Stimulated activated CD8-positive, alpha-beta memory T cell treated with anti-CD3 and anti-CD28 coated beads, Interleukin-15, amount 100 ng/mL, for 4 hours (primary cell): Measurements from ENCODE around the gene ABCA3.
"Not testable (repeated sequence)": the region's sequence is repeated elsewhere in the genome, so short reads cannot be mapped to it uniquely, and the experiment has no call there.

Source experiments
- DNase-seq, 2 donors: peaks; one replicate each; pipeline ENCODE4 v3.0.0-alpha.2; 2020; ENCODE audit warnings: low read depth in 2 of 2

The ABCA3 gene

DNA sequence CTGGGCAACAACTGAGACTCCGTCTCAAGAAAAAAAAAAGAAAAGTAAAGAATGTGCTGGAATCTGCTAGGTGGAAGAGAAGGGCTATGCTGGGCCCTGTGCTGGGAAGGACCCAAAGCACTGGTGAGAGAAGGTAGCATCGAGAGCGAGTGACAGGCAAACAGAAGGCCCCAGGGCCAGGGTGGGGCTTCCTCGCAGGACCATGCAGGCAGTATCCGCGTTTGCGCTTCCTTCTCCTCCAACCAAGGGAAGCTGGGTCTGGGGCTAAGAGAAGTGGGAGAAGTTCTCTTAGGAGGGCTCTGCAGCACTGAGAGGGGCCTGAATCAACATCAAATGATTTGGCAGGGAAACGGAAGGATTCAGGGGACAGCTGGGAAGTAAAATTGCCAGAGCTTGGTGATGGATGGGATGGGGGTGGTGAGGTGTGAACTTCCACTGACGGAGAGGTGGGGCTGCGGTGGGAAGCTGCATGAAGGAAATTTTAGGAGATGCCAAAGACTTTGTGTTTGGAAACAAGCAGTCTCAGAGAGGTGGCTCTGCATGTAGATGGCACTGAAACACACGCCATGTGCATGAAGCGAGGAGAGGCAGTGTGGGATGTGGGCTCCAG is 83.9 kb downstream of the ABCA3 start:
- DNase-seq = no peak

GRCh38 chr16:2253293-2253692 is 87.2 kb downstream of the ABCA3 start:
- no peak for DNase-seq

DNA sequence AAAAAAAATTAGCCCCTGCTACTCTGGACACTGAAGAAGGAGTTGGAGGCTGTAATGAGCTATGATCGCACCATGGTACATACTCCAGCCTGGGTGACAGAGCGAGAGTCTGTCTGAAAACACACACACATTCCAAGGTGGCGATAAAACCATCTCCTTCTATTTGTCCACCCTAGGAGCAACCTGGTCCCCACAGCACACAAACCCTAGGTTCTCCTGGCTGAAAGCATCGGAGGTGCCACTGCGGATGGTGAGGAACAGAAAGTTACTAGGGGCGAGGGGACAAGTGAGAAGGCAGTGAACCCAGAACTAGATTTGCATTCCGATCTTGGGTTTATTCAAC is 87.8 kb downstream of the ABCA3 start:
- no peak for DNase-seq

- peak; percentile 54 to 63 for DNase-seq
Observed at GRCh38 chr16:2251296-2252111, 89.0 kb downstream of the ABCA3 start, which contains the start of gene ECI1. ECI1 (minus strand) TSS chr16:2251587; CDS start chr16:2251566, 21 bp downstream.

DNA sequence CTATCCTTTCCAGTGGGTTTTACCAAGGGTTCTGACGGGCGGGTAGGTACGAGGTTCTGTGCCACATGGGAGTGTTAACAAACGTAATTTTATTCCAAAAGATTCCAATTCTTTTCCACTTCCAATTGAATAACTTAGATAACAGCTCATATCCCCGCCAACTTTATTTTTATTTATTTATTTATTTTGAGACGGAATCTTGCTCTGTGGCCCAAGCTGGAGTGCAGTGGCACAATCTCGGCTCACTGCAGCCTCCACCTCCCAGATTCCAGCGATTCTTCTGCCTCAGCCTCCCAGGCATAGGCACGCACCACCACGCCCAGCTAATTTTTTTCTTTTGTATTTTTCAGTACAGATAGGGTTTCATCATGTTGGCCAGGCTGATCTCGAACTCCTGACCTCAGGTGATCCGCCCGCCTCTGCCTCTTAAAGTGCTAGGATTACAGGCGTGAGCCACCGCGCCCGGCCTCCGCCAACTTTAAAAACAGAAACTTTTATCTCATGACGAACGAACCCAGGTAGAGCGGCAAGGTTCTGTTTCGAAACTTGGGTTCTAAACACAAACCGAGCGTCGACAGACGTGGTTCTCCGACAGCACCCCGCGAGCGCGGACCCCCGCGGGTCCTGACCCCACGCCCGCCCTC is 89.8 kb downstream of the ABCA3 start:
- no peak for DNase-seq

- DNase-seq = no peak
Observed at GRCh38 chr16:2246301-2246885, 94.1 kb downstream of the ABCA3 start.

GRCh38 chr16:2244926-2245795 is 95.4 kb downstream of the ABCA3 start:
- no peak for DNase-seq

GRCh38 chr16:2244301-2244700 is 96.2 kb downstream of the ABCA3 start:
- DNase-seq = no peak

- DNase-seq = no peak
Observed at GRCh38 chr16:2243781-2244180, 96.7 kb downstream of the ABCA3 start.

DNA sequence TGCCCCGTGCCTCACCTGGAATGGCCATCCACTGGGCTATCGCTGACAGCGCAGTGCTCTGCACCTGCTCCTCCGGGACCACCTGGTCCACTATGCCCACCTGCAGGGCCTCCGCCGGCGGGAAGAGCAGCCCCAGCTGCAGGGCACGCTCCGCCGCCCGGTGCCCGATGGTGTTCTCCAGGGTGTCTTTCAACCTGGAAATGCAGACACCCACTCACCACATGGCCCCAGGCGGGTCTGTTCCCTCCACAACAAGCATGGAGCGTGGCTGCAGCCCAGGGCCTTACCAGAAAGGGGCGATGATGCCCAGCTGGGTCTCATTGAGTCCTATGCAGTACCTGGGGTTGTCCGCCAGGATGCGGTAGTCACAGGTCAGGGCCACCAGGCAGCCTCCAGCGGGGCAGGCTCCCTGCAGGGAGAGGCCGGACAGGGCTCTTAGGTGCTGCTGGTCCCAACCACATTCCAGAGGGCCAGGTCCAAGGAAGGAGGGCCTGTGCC is 97.4 kb downstream of the ABCA3 start:
- DNase-seq = no peak

GRCh38 chr16:2242598-2242997 is 97.9 kb downstream of the ABCA3 start:
- no peak for DNase-seq

GRCh38 chr16:2240331-2240730 is 100.2 kb downstream of the ABCA3 start:
- DNase-seq = not testable (repeated sequence)

DNA sequence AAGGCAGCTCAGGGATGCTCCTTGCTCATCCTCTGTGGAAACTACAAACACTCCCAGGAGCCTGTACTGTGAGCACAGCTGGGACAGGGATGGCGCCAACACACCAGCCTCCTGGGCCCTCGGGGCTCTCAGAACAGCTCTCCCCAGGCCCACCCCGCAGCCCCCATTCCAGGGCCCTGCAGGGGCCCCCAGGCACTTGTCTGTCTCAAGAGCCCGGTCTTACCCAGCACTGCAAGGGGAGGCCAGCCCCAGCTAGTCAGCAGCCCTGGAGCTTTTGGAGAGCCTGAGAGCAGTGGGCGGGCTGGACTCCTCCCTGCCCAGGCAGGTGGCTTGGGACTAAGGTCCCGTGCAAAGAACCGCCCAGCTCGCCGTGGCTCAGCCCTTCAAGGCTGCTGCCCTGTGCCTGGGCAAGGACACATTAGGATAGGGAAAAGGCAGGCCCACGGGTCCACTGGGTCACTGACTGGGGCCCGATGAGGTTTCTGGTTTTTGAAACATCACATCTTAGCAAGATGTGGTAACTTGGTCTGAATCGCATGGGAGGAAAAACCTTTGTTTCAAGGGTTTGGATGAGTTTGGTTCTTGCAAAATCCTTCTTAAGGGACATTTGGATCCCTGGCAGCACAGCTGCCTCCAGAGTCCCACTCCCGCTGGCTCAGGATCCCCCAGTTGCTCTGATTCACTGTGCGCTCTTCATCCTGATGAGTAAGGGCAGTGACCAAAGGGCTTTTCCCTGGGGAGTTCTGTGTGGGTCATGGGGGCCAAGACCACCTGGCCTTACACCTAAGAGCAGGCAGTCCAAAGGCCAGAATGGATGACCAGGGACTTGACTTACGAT is 101.5 kb downstream of the ABCA3 start:
- DNase-seq = no peak

- DNase-seq = no peak
Observed at GRCh38 chr16:2238150-2238837, 102.2 kb downstream of the ABCA3 start.

DNA sequence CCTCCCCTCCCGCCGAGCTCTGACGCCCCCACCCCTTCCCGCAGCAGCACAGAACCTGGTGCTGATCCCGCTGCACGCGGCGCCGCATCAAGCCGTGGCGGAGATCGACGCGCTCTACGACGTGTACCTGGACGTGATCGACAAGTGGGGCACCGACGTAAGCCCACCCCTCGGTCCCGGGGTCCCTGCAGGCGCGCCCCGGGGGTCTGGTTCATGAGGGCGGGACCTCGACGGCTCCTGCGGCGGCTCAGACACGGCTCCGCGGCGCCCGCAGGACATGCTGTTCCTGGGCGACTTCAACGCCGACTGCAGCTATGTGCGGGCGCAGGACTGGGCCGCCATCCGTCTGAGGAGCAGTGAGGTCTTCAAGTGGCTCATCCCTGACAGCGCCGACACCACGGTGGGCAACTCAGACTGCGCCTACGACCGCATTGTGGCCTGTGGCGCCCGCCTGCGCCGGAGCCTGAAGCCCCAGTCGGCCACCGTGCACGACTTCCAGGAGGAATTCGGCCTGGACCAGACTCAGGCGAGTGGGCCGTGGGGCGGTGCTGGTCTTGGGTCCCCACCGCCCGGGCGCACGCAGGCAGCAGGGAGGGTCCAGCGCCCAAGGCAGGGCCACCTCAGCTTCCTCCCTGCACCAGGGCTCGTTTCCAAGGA is 102.9 kb downstream of the ABCA3 start:
- DNase-seq = no peak

DNA sequence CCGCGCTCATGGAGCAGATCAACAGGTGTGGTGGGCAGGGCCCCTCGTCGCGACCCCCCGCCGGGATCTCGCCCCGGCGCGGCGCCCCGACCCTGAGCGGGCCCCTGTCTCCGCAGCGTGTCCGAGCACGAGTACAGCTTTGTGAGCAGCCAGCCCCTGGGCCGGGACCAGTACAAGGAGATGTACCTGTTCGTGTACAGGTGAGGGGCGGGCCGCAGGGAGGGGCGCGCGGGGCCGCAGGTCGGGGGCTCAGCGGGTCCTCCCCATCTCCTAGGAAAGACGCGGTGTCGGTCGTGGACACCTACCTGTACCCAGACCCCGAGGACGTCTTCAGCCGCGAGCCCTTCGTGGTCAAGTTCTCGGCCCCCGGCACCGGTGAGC is 103.4 kb downstream of the ABCA3 start:
- no peak for DNase-seq

DNA sequence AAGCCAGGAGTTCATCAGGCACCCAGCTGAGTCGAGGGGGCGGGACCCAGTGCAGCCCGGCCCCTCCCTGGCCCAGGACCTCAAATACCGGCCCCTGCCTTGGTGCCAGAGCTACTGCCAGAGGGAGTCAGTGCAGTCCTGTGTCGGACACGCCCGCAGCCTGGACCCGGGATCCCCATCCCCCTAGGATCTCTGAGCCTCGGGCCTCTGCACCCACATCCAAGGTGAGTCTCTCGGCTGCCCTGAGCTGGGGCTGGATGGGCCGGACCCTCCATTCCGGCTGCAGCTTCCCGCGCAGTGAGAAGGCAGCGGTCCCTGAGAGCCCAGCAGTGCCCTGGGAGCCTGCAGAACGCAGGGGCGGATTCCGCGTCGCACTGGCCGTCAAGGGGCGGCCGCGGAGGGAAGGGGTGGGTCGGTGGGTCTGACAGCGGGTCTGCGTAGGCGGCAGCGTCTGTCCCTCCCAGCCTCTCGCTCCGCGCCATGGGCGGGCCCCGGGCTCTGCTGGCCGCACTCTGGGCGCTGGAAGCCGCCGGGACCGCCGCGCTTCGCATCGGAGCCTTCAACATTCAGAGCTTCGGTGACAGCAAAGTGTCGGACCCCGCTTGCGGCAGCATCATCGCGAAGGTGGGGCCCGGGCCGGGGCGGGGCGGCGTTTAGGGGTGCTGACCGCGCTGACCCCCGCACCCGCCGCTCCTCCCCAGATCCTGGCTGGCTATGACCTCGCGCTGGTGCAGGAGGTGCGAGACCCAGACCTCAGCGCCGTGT is 104.0 kb downstream of the ABCA3 start, which contains the start of gene DNASE1L2:
DNASE1L2 (plus strand) TSS at position 108 of the 765 bp plus-strand sequence; CDS start at position 481, 373 bp downstream.
- DNase-seq = no peak

DNA sequence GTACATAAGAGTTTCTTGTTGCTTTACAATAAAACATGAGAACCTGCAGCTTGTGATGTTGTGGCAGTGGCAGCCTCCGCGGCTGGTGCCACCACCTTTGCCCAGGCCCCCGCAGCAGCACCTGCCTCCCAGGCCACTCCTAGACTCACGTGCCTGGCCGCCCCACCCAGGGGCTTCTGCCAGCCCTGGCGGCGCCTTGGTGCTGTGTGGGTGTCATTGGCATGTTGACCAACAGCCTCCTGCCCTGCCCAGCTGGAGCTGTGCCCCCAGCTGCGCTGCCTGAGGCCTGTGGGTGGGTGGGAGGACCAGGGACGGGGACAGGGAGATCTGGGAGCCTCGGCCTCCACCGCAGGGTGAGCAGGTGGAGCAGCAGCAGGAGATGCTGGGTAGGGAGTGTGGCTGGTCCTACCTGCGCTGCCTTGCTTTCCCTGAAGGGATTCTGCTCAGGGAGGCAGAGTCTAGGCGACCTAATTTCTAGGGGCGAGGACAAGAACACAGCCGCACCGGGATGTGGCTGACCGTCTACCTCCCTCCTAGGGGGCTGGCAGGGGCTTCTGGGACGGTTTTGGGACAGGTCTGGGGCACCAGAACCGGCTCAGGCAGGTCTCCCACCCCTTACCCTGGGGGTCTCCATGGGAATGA is 104.7 kb downstream of the ABCA3 start:
- no peak for DNase-seq
